H1 (cell line): ENCODE measurements around the gene FANCI.

ENCODE experiments used
- CEBPB ChIP-seq: IDR thresholded peaks from 2 replicates; pipeline ENCODE4 v1.6.1; 2012; ENCODE audit warnings: low read depth, low read length
- CTCF ChIP-seq, 3 experiments: IDR thresholded peaks; 1 replicate in 2 of 3; 2 replicates in 1 of 3; pipeline versions ENCODE4 v1.5.1 to v1.6.1; 2011; ENCODE audit warnings: low read length in 3 of 3, mild to moderate bottlenecking in 3 of 3, inconsistent platforms in 2 of 3, low read depth in 1 of 3, moderate library complexity in 1 of 3; ENCODE audit not compliant: insufficient read depth in 1 of 3; ENCODE audit errors: control extremely low read depth in 1 of 3
- EZH2 ChIP-seq: fragments of 200-600 bp; sonication (generic); IDR thresholded peaks from 2 replicates; pipeline ENCODE4 v1.7.1; 2012; ENCODE audit warnings: low read depth, mild to moderate bottlenecking, moderate library complexity, low read length, inconsistent platforms; ENCODE audit not compliant: severe bottlenecking
- POLR2A ChIP-seq, 2 experiments: IDR thresholded peaks; 1 replicate in 1 of 2; 2 replicates in 1 of 2; pipeline ENCODE4 v1.6.1; 2011; ENCODE audit warnings: low read depth in 2 of 2, low read length in 2 of 2, mild to moderate bottlenecking in 2 of 2; ENCODE audit errors: control extremely low read depth in 1 of 2
- RAD21 ChIP-seq, 2 experiments: IDR thresholded peaks in 1 of 2; conservative IDR thresholded peaks in 1 of 2; 2 replicates each; pipeline ENCODE4 v1.6.1; 2011; ENCODE audit warnings: low read depth in 2 of 2, low read length in 2 of 2, improper control_type of control experiment in 1 of 2, inconsistent platforms in 1 of 2, mild to moderate bottlenecking in 1 of 2, moderate library complexity in 1 of 2
- RBBP5 ChIP-seq: IDR thresholded peaks from 2 replicates; pipeline ENCODE4 v1.7.1; 2012; ENCODE audit warnings: low read depth, mild to moderate bottlenecking, inconsistent platforms, low read length, moderate library complexity, borderline replicate concordance
- SIX5 ChIP-seq: IDR thresholded peaks from 2 replicates; pipeline ENCODE4 v1.6.1; 2011; ENCODE audit warnings: mild to moderate bottlenecking, low read depth, low read length
- TCF12 ChIP-seq: IDR thresholded peaks from 2 replicates; pipeline ENCODE4 v1.6.1; 2011; ENCODE audit warnings: low read depth, mild to moderate bottlenecking, low read length

DNA sequence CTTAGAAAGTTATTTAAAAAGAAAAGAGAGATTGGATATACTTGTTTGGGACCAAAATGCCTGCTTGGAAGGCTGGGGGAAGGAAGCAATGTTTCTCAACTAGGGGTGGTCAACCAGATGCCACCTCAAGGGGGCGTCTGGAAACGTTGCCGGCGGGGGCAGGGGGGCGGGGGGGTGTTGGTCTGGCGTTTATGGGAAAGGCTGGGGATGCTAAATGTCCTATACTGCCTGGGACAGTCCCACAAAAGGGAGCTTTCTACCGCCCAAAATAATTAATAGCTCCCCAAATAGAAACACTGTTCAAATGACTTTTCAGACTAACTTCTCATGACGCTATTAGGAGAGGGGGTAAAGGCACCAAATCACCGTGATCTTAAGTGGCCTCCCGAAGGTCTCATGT lies 88.7 kb downstream of the FANCI start:
- peak; percentile 45 to 67 (median 47) for TF ChIP-seq CTCF (IDR thresholded peaks at IDR 0.05; ENCODE audit: control extremely low read depth in 1 of 3, insufficient read depth in 1 of 3, low read depth in 1 of 3, low read length in 3 of 3)
- no peak for TF ChIP-seq RBBP5
- TF ChIP-seq EZH2: no peak
- no peak for TF ChIP-seq CEBPB
- no peak for TF ChIP-seq TCF12
- TF ChIP-seq POLR2A (IDR thresholded peaks at IDR 0.05; ENCODE audit: control extremely low read depth in 1 of 2, low read depth in 2 of 2, low read length in 2 of 2): no peak
- no peak; a peak in 1 of 4 replicates for TF ChIP-seq RAD21 (IDR thresholded peaks at IDR 0.05 in 1 of 2, conservative IDR thresholded peaks at IDR 0.05 in 1 of 2; ENCODE audit: low read depth in 2 of 2, low read length in 2 of 2)
- no peak for TF ChIP-seq SIX5
